RWPE2 (cell line): ENCODE measurements around the gene GLE1.
"Not testable (repeated sequence)": the region's sequence is repeated elsewhere in the genome, so short reads cannot be mapped to it uniquely, and the experiment has no call there.

ENCODE experiments used
- ATAC-seq: fragments of 200-7000 bp; cut with Tn5 transposase; 3 replicates; pipeline ENCODE4 v1.9.1; 2021; ENCODE audit warnings: low read depth
- DNase-seq: peaks from one replicate; pipeline ENCODE4 v3.0.0-alpha.2; 2020; ENCODE audit warnings: low spot score
- H3K27ac ChIP-seq: fragments of 450-650 bp; 2 replicates; pipeline ENCODE4 v1.5.1; 2017; ENCODE audit warnings: mild to moderate bottlenecking; ENCODE audit not compliant: poor library complexity, severe bottlenecking
- H3K27me3 ChIP-seq: fragments of 250-450 bp; sonication (Bioruptor Pico); 2 replicates; pipeline ENCODE4 v1.5.1; 2021; ENCODE audit warnings: mild to moderate bottlenecking, moderate library complexity; ENCODE audit not compliant: insufficient read depth, poor library complexity, severe bottlenecking
- H3K36me3 ChIP-seq: fragments of 250-450 bp; sonication (Bioruptor Pico); 2 replicates; pipeline ENCODE4 v1.5.1; 2020; ENCODE audit warnings: low read depth, mild to moderate bottlenecking, moderate library complexity
- H3K4me1 ChIP-seq: fragments of 250-450 bp; sonication (Bioruptor Pico); 2 replicates; pipeline ENCODE4 v1.5.1; 2021; ENCODE audit warnings: mild to moderate bottlenecking, moderate library complexity; ENCODE audit not compliant: insufficient read depth, poor library complexity, severe bottlenecking
- H3K4me3 ChIP-seq: fragments of 250-450 bp; sonication (Bioruptor Pico); 2 replicates; pipeline ENCODE4 v1.5.1; 2021; ENCODE audit warnings: mild to moderate bottlenecking, moderate library complexity; ENCODE audit not compliant: severe bottlenecking
- H3K9me3 ChIP-seq: fragments of 250-450 bp; sonication (Bioruptor Pico); 2 replicates; pipeline ENCODE4 v1.5.1; 2021; ENCODE audit warnings: mild to moderate bottlenecking, moderate library complexity; ENCODE audit not compliant: severe bottlenecking
- TF ChIP-seq, protein P1 (sequence below): fragments of 450-650 bp; IDR thresholded peaks from one replicate; pipeline ENCODE4 v1.5.1; 2017; ENCODE audit warnings: mild to moderate bottlenecking, moderate library complexity; ENCODE audit not compliant: poor library complexity, severe bottlenecking

GLE1 gene

GRCh38 chr9:128503870-128504269 lies 649 bp upstream of the GLE1 start:
- DNase-seq: no peak
- H3K4me1 ChIP-seq: peaks cover 8% of the 10 kb centered on the region
- TF ChIP-seq, protein P1, sequence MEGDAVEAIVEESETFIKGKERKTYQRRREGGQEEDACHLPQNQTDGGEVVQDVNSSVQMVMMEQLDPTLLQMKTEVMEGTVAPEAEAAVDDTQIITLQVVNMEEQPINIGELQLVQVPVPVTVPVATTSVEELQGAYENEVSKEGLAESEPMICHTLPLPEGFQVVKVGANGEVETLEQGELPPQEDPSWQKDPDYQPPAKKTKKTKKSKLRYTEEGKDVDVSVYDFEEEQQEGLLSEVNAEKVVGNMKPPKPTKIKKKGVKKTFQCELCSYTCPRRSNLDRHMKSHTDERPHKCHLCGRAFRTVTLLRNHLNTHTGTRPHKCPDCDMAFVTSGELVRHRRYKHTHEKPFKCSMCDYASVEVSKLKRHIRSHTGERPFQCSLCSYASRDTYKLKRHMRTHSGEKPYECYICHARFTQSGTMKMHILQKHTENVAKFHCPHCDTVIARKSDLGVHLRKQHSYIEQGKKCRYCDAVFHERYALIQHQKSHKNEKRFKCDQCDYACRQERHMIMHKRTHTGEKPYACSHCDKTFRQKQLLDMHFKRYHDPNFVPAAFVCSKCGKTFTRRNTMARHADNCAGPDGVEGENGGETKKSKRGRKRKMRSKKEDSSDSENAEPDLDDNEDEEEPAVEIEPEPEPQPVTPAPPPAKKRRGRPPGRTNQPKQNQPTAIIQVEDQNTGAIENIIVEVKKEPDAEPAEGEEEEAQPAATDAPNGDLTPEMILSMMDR: no peak
- peak; percentile 32; the same call in 2 of the 3 replicates for ATAC-seq
- no peaks in the 10 kb centered on the region for H3K9me3 ChIP-seq
- H3K36me3 ChIP-seq: peaks cover 25% of the 10 kb centered on the region
- peak overlapping the region; percentile 47 for H3K27ac ChIP-seq
- H3K27me3 ChIP-seq: no peaks in the 10 kb centered on the region
- H3K4me3 ChIP-seq: peak overlapping the region; percentile 53

DNA sequence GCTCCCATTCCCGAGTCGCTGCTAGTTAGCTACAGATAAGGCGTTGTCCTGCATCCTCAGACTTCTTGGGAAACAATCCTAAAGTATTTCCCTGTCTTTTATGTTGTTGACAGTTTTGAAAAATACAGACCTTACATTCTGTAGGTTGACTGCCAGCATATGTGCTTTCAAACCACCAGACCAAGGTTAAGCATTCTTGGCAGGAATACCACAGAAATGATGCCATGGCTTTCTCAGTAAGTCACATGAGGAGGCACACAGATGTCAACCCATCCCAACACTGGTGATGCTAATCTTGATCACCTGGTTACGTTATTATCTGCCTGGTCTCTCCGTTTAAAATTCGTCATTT lies 871 bp downstream of the GLE1 start:
- Histone ChIP-seq H3K27ac (peak overlapping the region; percentile 47), H3K36me3 (peaks cover 30% of the 10 kb centered on the region), H3K4me3 (peak overlapping the region; percentile 53), H3K27me3 (no peaks in the 10 kb centered on the region), H3K9me3 (no peaks in the 10 kb centered on the region), H3K4me1 (peaks cover 8% of the 10 kb centered on the region)
- DNase-seq (no peak), ATAC-seq (no peak)
- TF ChIP-seq, protein P1: no peak

DNA sequence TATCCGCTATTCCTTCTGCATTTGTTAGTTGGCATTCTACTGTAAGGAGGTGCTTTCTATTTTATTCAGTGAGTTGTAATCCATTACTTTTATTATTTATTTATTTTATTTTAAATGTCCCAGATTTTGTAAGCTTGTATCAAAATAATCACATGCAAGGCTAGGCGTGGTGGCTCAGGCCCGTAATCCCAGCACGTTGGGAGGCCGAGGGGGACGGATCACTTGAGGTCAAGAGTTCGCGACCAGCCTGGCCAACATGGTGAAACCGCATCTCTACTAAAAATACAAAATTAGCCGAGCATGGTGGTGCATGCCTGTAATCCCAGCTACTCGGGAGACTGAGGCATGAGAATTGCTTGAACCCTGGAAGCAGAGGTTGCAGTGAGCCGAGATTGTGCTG lies 1.4 kb downstream of the GLE1 start:
- not testable (repeated sequence) for H3K9me3 ChIP-seq, H3K27me3 ChIP-seq, H3K27ac ChIP-seq, DNase-seq, H3K4me1 ChIP-seq, H3K4me3 ChIP-seq, ATAC-seq
- H3K36me3 ChIP-seq: peaks cover 35% of the 10 kb centered on the region

DNA sequence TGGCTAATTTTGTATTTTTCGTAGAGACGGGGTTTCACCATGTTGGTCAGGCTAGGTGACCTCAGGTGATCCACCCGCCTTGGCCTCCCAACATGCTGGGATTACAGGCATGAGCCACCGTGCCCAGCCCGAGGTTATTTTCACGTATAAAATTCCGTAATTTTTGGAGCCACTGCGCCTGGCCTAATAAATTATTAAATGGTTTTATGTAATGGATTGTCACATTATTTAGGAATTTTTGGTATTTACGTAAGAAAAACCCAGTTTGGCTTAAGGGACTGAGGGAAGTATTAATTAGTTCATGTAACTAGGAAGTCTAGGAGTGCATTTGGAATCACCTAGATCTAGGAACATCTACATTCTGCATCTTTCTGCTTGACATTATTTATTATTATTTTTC lies 8.3 kb downstream of the GLE1 start:
- Histone ChIP-seq H3K36me3 (peaks cover 64% of the 10 kb centered on the region), H3K27ac (no peak overlapping the region), H3K9me3 (no peaks in the 10 kb centered on the region), H3K4me3 (no peak overlapping the region), H3K4me1 (no peaks in the 10 kb centered on the region), H3K27me3 (no peaks in the 10 kb centered on the region)
- DNase-seq (no peak), ATAC-seq (no peak)
- TF ChIP-seq, protein P1: no peak

DNA sequence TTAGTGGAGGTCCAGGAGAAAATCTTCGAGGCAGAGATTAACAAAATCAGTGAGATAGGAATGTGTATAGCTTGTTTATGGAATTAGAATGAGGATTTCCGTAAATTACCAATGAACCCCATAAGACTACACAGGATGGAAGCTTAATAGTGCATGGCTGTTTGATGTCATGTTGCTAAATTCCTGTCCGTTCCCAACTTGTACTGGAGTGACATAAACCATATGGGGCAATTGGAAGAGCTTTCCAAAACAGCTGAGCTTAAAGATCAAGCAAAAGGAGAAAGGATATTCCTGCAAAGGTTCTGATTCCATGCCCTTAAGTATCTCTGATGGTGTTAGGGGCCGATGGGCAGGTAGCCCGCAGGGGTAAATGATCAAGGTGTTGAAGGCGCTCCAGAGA lies 17.4 kb downstream of the GLE1 start:
- Histone ChIP-seq H3K27ac (no peak overlapping the region), H3K4me1 (no peaks in the 10 kb centered on the region), H3K4me3 (no peak overlapping the region), H3K27me3 (no peaks in the 10 kb centered on the region), H3K9me3 (no peaks in the 10 kb centered on the region), H3K36me3 (peaks cover 53% of the 10 kb centered on the region)
- ATAC-seq (no peak), DNase-seq (no peak)
- TF ChIP-seq, protein P1: no peak
